GM19240 (cell line): ENCODE measurements around the gene TMEM131.
"Not testable (repeated sequence)": the region's sequence is repeated elsewhere in the genome, so short reads cannot be mapped to it uniquely, and the experiment has no call there.

ENCODE experiments used
- DNase-seq: peaks from one replicate; pipeline ENCODE4 v3.0.0; 2011; ENCODE audit warnings: low spot score; ENCODE audit not compliant: insufficient read length

Gene TMEM131

DNA sequence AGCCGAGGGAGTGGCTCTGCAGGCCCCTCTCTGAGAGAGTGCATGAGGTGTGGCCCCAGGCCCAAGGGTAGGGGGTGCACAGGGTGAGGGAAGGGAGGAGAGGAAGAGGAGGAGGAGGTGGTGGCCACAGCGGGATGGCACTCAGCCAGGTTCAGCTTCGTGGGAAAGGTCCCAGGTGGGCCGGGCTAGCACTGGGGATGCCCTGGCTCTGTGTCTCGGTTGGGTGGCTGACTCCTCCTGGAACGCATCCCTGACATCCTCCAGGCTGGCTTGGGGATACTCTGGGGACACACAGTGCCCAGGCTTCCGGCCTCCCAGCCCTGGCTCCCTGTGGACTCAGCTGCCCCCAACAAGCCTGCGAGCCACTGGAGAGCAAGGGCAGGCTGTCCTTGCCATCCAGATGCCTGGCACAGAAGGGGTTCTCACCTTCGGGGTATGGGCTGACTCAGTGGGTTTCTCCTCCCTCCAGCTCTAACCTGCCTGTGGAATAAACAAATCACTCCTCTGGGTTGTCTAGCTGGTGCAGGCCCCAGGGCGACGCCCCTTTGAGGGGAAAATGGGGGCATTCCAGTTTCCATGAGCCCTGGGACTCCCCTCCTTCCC is 283.0 kb downstream of the TMEM131 start:
- no peak for DNase-seq

DNA sequence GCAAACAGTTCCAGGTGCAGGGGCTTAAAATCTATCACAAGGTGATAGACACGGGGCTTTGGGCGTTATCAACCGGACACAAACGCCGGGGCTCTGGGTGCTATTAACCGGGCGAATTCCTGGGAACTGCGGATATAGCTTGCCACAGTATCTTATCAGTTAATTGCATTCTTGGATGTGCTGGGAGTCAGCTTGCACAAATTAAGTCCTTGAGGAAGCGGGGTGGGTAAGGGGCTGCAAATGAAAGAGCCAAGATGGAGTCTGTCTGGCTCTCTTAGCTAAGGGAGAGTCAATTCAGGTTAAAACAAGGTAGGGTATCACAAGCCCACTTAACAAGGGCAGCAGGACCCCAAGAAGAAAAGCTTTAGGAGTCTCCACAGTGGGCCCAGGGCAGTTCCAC is 283.6 kb downstream of the TMEM131 start:
- not testable (repeated sequence) for DNase-seq

DNA sequence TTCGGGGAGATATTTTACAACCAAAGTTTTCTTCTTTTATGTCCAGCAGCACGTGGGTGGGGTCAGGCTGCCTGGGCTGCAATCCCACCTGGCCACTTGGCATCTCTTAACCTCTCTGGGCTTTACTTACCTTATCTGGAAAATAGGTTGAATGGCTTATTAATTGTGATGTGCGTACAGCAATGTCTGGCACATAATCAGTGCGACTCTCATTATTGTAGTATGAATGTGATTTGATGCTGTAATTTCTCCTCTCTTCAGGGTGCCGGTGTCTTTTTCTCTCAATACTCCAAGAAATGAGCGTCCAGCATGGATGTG is 284.4 kb downstream of the TMEM131 start:
- DNase-seq = no peak

DNA sequence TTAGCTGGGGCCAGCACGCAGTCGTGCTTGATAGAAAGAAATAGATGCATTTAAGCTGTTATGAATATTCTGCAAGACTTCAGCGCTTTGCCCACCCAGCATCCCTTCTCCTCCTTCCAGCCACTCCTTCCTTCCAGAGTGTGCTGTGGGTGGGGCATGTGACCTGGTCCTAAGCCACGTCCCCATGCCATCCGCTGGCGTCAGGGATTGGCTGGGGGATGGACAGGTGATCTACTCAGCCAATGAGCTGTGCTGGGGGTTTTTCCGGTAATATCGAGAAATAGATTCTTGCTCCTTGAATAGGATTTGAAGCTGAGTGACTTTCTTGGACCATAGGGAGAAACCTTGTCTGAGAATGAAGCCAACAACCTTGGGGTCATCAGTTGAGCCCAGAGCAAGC is 287.1 kb downstream of the TMEM131 start:
- DNase-seq = no peak

DNA sequence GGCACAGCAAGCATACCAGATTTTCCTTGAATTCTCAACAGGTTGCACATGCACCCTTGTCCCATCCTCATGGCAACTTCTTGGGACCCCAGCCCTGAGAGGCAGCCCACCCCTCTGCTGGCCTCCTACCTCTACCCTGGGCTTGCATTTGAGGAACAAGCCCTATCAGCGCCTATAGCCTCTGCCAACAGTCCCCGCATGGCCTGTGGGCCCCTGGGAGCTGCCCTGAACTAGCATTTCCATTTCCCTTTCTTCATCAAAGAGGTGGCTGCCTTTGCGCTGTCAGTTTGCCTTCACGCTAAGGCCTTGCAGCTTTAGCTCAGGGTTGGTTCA is 287.7 kb downstream of the TMEM131 start:
- no peak for DNase-seq

DNA sequence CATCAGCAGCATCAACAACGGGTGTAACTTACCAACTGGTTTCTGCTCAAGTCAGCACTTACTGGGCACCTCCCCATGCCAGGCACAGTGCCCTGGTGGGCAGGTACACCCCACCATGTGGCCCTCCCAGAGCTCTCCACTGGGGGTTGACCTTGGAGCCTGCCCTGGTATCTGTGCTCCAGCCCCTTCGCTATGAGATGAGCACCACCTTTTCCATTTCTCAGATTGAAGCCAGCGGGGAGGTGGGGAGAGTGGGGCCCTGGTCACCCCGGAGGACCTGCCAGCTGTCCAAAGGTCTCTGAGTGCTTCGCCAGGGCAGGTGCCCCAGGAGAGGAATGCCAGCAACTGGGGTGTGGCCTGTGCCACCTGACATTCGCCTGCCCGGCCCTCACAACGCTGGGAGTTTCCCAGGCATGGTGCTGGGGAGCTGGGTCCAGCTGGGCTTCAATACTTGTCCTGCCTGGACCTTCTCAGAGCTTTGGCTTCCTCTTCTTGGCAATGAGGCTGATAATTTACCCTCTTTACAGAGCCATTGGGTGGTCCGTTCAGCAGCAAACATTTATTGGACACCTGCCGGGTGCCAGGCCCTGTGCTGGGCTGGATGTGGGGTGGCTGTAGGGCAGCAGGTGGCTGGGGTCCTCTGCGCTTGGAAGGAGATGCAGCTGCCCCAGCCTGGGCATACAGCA is 288.2 kb downstream of the TMEM131 start:
- no peak for DNase-seq

DNA sequence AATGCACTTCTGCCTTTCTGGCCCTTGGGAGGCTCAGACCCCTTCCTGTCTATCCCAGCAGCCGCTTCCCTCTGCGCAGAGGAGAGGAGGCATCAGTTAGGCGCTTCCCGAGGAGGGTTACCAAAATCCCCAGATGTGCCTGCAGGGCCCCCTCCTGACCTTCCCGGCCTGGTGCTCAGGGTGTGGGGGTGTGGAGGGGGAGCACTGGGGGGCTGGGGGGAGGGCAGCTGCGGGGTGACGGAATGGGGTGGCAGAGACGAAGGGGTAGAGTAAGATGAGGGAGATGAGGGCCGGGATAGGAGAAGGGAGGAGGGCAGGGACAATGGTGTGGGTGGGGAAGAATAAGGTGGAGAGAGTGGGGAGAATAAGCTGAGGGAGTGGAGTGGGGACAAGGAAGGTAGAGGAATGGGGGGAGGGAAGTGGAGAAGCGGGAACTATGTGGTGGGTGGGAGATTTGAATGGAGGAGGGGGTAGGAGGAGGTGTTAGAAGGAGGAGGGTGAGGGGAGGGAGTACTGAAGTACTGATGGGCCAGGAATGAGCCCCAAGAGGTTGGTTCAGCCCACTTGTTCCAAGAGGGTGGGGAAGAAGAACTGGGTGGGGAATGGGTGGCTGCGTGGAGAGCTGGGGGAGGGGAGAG is 288.9 kb downstream of the TMEM131 start:
- DNase-seq = no peak
